ENCODE results near the gene LRCH1.

GRCh38 chr13:46520166-46520565 lies 32.8 kb upstream of the LRCH1 start:
- TF ChIP-seq EZH2 (IDR thresholded peaks at IDR 0.05; ENCODE audit: insufficient read depth, poor library complexity, severe bottlenecking) (no peak), EZH2phosphoT487 (IDR thresholded peaks at IDR 0.05; ENCODE audit: insufficient read depth, low read depth) (no peak)
